PC-3 (cell line): Measurements from ENCODE around the gene SLC15A2.
"Not testable (repeated sequence)": the region's sequence is repeated elsewhere in the genome, so short reads cannot be mapped to it uniquely, and the experiment has no call there.

Source experiments
- EZH2 ChIP-seq: fragments of 300-600 bp; sonication (generic); IDR thresholded peaks from one replicate; pipeline ENCODE4 v1.6.1; 2017; ENCODE audit warnings: antibody characterized with exemption, mild to moderate bottlenecking, low read length; ENCODE audit not compliant: unreplicated experiment
- EZH2phosphoT487 ChIP-seq: fragments of 300-600 bp; sonication (generic); IDR thresholded peaks from 2 replicates; pipeline ENCODE4 v1.6.1; 2018; ENCODE audit warnings: mild to moderate bottlenecking, antibody characterized with exemption, low read length, borderline replicate concordance
- TF ChIP-seq, protein P1 (sequence below): fragments of 300-600 bp; sonication (generic); conservative IDR thresholded peaks from 2 replicates; pipeline ENCODE4 v1.5.1; 2017; ENCODE audit warnings: antibody characterized with exemption, low read depth, mild to moderate bottlenecking, low read length

DNA sequence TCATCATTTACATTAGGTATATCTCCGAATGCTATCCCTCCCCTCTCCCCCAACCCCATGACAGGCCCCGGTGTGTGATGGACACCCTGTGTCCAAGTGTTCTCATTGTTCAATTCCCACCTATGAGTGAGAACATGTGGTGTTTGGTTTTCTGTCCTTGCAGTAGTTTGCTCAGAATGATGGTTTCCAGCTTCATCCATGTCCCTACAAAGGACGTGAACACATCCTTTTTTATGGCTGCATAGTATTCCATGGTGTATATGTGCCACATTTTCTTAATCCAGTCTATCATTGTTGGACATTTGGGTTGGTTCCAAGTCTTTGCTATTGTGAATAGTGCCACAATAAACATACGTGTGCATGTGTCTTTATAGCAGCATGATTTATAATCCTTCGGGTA is 36.4 kb upstream of the SLC15A2 start:
- TF ChIP-seq, protein P1, sequence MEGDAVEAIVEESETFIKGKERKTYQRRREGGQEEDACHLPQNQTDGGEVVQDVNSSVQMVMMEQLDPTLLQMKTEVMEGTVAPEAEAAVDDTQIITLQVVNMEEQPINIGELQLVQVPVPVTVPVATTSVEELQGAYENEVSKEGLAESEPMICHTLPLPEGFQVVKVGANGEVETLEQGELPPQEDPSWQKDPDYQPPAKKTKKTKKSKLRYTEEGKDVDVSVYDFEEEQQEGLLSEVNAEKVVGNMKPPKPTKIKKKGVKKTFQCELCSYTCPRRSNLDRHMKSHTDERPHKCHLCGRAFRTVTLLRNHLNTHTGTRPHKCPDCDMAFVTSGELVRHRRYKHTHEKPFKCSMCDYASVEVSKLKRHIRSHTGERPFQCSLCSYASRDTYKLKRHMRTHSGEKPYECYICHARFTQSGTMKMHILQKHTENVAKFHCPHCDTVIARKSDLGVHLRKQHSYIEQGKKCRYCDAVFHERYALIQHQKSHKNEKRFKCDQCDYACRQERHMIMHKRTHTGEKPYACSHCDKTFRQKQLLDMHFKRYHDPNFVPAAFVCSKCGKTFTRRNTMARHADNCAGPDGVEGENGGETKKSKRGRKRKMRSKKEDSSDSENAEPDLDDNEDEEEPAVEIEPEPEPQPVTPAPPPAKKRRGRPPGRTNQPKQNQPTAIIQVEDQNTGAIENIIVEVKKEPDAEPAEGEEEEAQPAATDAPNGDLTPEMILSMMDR: not testable (repeated sequence)
- TF ChIP-seq EZH2, EZH2phosphoT487: not testable (repeated sequence)
